Measurements from ENCODE around the gene SARDH.

Gene SARDH

DNA sequence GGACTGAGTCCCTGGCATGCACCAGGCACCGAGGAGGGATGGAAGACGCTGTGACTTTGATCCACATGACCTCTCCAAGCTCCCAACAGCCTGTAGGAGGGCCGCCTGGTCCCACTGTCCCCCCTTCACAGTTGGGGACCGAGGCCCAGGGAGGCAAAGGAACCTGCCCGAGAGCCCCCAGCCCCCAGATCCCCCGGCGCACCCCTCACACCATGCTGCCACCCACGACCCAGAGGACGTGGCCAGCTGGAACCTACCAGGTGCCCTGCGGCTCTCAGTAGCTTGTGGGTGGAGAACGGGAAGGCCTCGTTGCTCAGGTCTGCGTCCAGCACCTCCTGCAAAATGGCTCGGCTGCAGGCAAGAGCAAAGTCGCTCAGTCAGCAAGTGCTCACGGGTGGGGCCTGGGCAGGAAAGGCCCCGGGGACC, 53.2 kb downstream of the SARDH start:
- TF ChIP-seq, protein P1, sequence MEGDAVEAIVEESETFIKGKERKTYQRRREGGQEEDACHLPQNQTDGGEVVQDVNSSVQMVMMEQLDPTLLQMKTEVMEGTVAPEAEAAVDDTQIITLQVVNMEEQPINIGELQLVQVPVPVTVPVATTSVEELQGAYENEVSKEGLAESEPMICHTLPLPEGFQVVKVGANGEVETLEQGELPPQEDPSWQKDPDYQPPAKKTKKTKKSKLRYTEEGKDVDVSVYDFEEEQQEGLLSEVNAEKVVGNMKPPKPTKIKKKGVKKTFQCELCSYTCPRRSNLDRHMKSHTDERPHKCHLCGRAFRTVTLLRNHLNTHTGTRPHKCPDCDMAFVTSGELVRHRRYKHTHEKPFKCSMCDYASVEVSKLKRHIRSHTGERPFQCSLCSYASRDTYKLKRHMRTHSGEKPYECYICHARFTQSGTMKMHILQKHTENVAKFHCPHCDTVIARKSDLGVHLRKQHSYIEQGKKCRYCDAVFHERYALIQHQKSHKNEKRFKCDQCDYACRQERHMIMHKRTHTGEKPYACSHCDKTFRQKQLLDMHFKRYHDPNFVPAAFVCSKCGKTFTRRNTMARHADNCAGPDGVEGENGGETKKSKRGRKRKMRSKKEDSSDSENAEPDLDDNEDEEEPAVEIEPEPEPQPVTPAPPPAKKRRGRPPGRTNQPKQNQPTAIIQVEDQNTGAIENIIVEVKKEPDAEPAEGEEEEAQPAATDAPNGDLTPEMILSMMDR (IDR thresholded peaks at IDR 0.05; ENCODE audit: low read length) = no peak
- no peak for TF ChIP-seq EZH2 (IDR thresholded peaks at IDR 0.05; ENCODE audit: borderline replicate concordance, low read length)
- Histone ChIP-seq H3K79me2 (ENCODE audit: insufficient read depth, low read length) (no peaks in the 10 kb centered on the region), H3K27ac (ENCODE audit: low read depth, low read length, poor library complexity, severe bottlenecking) (no peak overlapping the region), H3K9me3 (ENCODE audit: low read length) (no peaks in the 10 kb centered on the region), H3K9ac (ENCODE audit: low read length) (no peak overlapping the region), H3F3A (ENCODE audit: insufficient read depth, low read length) (no peaks in the 10 kb centered on the region), H3K27me3 (ENCODE audit: insufficient read depth, low read length) (peaks cover 4% of the 10 kb centered on the region; the same call in 1 of the 2 replicates), H3K4me2 (ENCODE audit: low read length) (no peak overlapping the region), H3K36me3 (ENCODE audit: insufficient read depth, low read length) (no peaks in the 10 kb centered on the region), H3K9me2 (ENCODE audit: low read depth, low read length) (no peaks in the 10 kb centered on the region), H3K4me3 (ENCODE audit: low read depth, low read length, poor library complexity, severe bottlenecking) (no peak overlapping the region), H4K20me1 (ENCODE audit: insufficient read depth, low read length) (no peaks in the 10 kb centered on the region), H2AFZ (ENCODE audit: low read length) (no peak overlapping the region), H3K4me1 (ENCODE audit: insufficient read depth, low read length, severe bottlenecking) (no peaks in the 10 kb centered on the region)

GRCh38 chr9:133684121-133684935, 53.8 kb downstream of the SARDH start:
- H3K9ac ChIP-seq (ENCODE audit: low read length) = no peak overlapping the region
- H3K27ac ChIP-seq (ENCODE audit: low read depth, low read length, poor library complexity, severe bottlenecking) = no peak overlapping the region
- no peaks in the 10 kb centered on the region for H3F3A ChIP-seq (ENCODE audit: insufficient read depth, low read length)
- TF ChIP-seq, protein P1 (IDR thresholded peaks at IDR 0.05; ENCODE audit: low read length) = no peak
- TF ChIP-seq EZH2 (IDR thresholded peaks at IDR 0.05; ENCODE audit: borderline replicate concordance, low read length) = no peak
- peaks cover 3% of the 10 kb centered on the region; the same call in 1 of the 2 replicates for H3K27me3 ChIP-seq (ENCODE audit: insufficient read depth, low read length)
- no peaks in the 10 kb centered on the region for H4K20me1 ChIP-seq (ENCODE audit: insufficient read depth, low read length)
- H3K4me3 ChIP-seq (ENCODE audit: low read depth, low read length, poor library complexity, severe bottlenecking) = no peak overlapping the region
- no peaks in the 10 kb centered on the region for H3K36me3 ChIP-seq (ENCODE audit: insufficient read depth, low read length)
- H3K9me3 ChIP-seq (ENCODE audit: low read length) = no peaks in the 10 kb centered on the region
- H2AFZ ChIP-seq (ENCODE audit: low read length) = no peak overlapping the region
- H3K9me2 ChIP-seq (ENCODE audit: low read depth, low read length) = no peaks in the 10 kb centered on the region
- H3K4me1 ChIP-seq (ENCODE audit: insufficient read depth, low read length, severe bottlenecking) = no peaks in the 10 kb centered on the region
- H3K4me2 ChIP-seq (ENCODE audit: low read length) = no peak overlapping the region
- no peaks in the 10 kb centered on the region for H3K79me2 ChIP-seq (ENCODE audit: insufficient read depth, low read length)

DNA sequence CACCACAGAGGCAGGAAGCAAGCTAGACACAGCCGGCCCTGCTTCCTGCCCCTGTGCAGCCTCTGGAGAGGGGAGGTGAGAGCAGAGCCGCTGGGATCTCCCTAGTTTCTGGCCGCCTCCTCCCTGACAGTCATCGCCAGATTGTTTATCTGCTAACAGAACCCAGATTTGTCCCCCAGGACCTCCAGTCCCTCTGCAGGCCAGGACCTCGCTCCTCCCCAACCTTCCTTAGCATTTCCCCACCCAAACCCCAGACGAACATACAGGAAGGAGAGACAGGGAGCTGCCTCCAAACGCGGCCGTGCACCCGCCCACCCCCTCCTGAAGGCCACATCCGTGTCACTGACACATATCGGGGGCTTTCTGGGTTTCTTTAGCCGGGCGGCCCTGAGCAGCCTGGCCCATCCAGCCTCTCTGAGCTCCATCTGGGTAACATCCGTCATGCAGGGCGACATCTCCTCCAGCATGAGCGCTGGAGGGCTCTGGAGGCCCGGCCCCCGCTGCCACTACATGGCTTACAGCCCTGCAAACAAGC, 54.5 kb downstream of the SARDH start:
- no peak overlapping the region for H3K9ac ChIP-seq (ENCODE audit: low read length)
- no peaks in the 10 kb centered on the region for H3K9me2 ChIP-seq (ENCODE audit: low read depth, low read length)
- no peak overlapping the region for H2AFZ ChIP-seq (ENCODE audit: low read length)
- no peaks in the 10 kb centered on the region for H4K20me1 ChIP-seq (ENCODE audit: insufficient read depth, low read length)
- no peaks in the 10 kb centered on the region for H3K79me2 ChIP-seq (ENCODE audit: insufficient read depth, low read length)
- H3K4me1 ChIP-seq (ENCODE audit: insufficient read depth, low read length, severe bottlenecking) = no peaks in the 10 kb centered on the region
- no peaks in the 10 kb centered on the region for H3K36me3 ChIP-seq (ENCODE audit: insufficient read depth, low read length)
- H3K4me3 ChIP-seq (ENCODE audit: low read depth, low read length, poor library complexity, severe bottlenecking) = no peak overlapping the region
- no peaks in the 10 kb centered on the region for H3K9me3 ChIP-seq (ENCODE audit: low read length)
- H3F3A ChIP-seq (ENCODE audit: insufficient read depth, low read length) = no peaks in the 10 kb centered on the region
- no peaks in the 10 kb centered on the region; the same call in 1 of the 2 replicates for H3K27me3 ChIP-seq (ENCODE audit: insufficient read depth, low read length)
- no peak overlapping the region for H3K4me2 ChIP-seq (ENCODE audit: low read length)
- H3K27ac ChIP-seq (ENCODE audit: low read depth, low read length, poor library complexity, severe bottlenecking) = no peak overlapping the region
- TF ChIP-seq EZH2 (IDR thresholded peaks at IDR 0.05; ENCODE audit: borderline replicate concordance, low read length) = no peak
- TF ChIP-seq, protein P1 (IDR thresholded peaks at IDR 0.05; ENCODE audit: low read length) = no peak
